NCI-H2029 treated with DMSO at 0.1 percent for 48 hours (cell line): ENCODE data around the gene NDUFAF3.

Experiments used
- DNase-seq: peaks from one replicate; lab custom pipeline; 2025; lab: John Stamatoyannopoulos, UW

The NDUFAF3 gene

GRCh38 chr3:49017971-49018706 is 3.8 kb upstream of the NDUFAF3 start, which contains the start of gene DALRD3:
DALRD3 (minus strand) TSS chr3:49018580; CDS start chr3:49018564, 16 bp downstream.
- no peak for DNase-seq

- DNase-seq: no peak
Observed at GRCh38 chr3:49018707-49019006, 3.3 kb upstream of the NDUFAF3 start.

GRCh38 chr3:49019941-49020329 is 2.0 kb upstream of the NDUFAF3 start:
- DNase-seq: no peak

- no peak for DNase-seq
Observed at GRCh38 chr3:49020330-49021212, 1.4 kb upstream of the NDUFAF3 start.

- peak; percentile 90 for DNase-seq
Observed at GRCh38 chr3:49021213-49021812, 608 bp upstream of the NDUFAF3 start.

- no peak for DNase-seq
Observed at GRCh38 chr3:49022688-49023171, 809 bp downstream of the NDUFAF3 start.

GRCh38 chr3:49023775-49024174 is 1.9 kb downstream of the NDUFAF3 start:
- DNase-seq: no peak

- DNase-seq: no peak
Observed at GRCh38 chr3:49024449-49024848, 2.5 kb downstream of the NDUFAF3 start.

GRCh38 chr3:49025005-49025792 is 3.3 kb downstream of the NDUFAF3 start:
- DNase-seq: no peak

GRCh38 chr3:49025793-49026520 is 4.0 kb downstream of the NDUFAF3 start:
- DNase-seq: no peak

GRCh38 chr3:49026536-49026935 is 4.6 kb downstream of the NDUFAF3 start:
- no peak for DNase-seq

GRCh38 chr3:49027634-49028033 is 5.7 kb downstream of the NDUFAF3 start:
- DNase-seq: no peak

GRCh38 chr3:49028298-49028672 is 6.4 kb downstream of the NDUFAF3 start:
- no peak for DNase-seq

GRCh38 chr3:49028673-49029562 is 7.0 kb downstream of the NDUFAF3 start, which contains the start of gene IMPDH2:
IMPDH2 (minus strand) TSS chr3:49029398; CDS start chr3:49029350, 48 bp downstream.
- DNase-seq: peak; percentile 66

GRCh38 chr3:49029563-49029884 is 7.6 kb downstream of the NDUFAF3 start:
- DNase-seq: no peak

- no peak for DNase-seq
Observed at GRCh38 chr3:49030321-49030720, 8.4 kb downstream of the NDUFAF3 start.

- no peak for DNase-seq
Observed at GRCh38 chr3:49032646-49033304, 10.9 kb downstream of the NDUFAF3 start.

GRCh38 chr3:49034650-49035049 is 12.7 kb downstream of the NDUFAF3 start:
- DNase-seq: no peak

- DNase-seq: no peak
Observed at GRCh38 chr3:49035281-49035680, 13.4 kb downstream of the NDUFAF3 start.

GRCh38 chr3:49053543-49053942 is 31.6 kb downstream of the NDUFAF3 start:
- no peak for DNase-seq
